HepG2 (cell line): ENCODE data around the gene CAPN9. TPM values are rescaled to one million over a fixed set of nuclear protein-coding genes. Genes with fewer than 3 reads are reported as not detected.
A peak's percentile ranks its signal among the peaks of the same experiment; 100 is the strongest.

Source experiments
- ATAC-seq: fragments of 200-7000 bp; cut with Tn5 transposase; 3 replicates; pipeline ENCODE4 v1.9.1; 2020; ENCODE audit warnings: mild to moderate bottlenecking, moderate library complexity
- BruUV-seq: library from RNA; stranded (reverse); fragments of 400-500 nt; replicated peaks from 2 replicates; lab custom pipeline; 2021; lab: Mats Ljungman, UMichigan
- CTCF ChIA-PET: fragments of 300-600 bp; formaldehyde crosslinking; extraction: SDS; loops from one replicate; lab custom pipeline; 2021; ENCODE audit warnings: low total read pairs, inconsistent platforms, low intra/inter-chr PET ratio; lab: Yijun Ruan, JAX
- POLR2A ChIA-PET: fragments of 350-600 bp; sonication (Branson Sonifier 250); formaldehyde crosslinking; loops from one replicate; lab custom pipeline; 2020; ENCODE audit warnings: antibody characterized with exemption, inconsistent platforms; lab: Yijun Ruan, JAX
- DNase-seq: peaks from one replicate; pipeline ENCODE4 v3.0.0-alpha.2; 2015; ENCODE audit warnings: low spot score
- FAIRE-seq: peaks from 3 replicates; lab custom pipeline; 2011; peaks lifted over from hg19 to GRCh38; lab: Jason Lieb, UNC
- H2AFZ ChIP-seq: one replicate; pipeline ENCODE4 v1.6.1; 2011; ENCODE audit warnings: low read length, inconsistent platforms
- H3K27ac ChIP-seq: fragments of 300-600 bp; 3 replicates; pipeline ENCODE4 v1.8.0; 2011; ENCODE audit warnings: mixed run types, mild to moderate bottlenecking, mixed read lengths, low read length, inconsistent platforms; ENCODE audit not compliant: insufficient read depth; ENCODE audit errors: extremely low read length
- H3K27me3 ChIP-seq, 2 experiments: fragments of 200-600 bp in 1 of 2; 2 replicates in 1 of 2; 3 replicates in 1 of 2; pipeline versions ENCODE4 v1.6.0 to v1.8.0; 2011; ENCODE audit warnings: low read length in 2 of 2, mild to moderate bottlenecking in 2 of 2, moderate library complexity in 2 of 2, inconsistent platforms in 1 of 2; ENCODE audit not compliant: insufficient read depth in 2 of 2, control insufficient read depth in 1 of 2
- H3K36me3 ChIP-seq, 2 experiments: fragments of 200-600 bp in 1 of 2; replicated peaks in 1 of 2; 2 replicates in 1 of 2; 3 replicates in 1 of 2; pipeline versions ENCODE4 v1.5.1 to v1.8.0; 2011; ENCODE audit warnings: low read length in 2 of 2, inconsistent platforms in 1 of 2; ENCODE audit not compliant: insufficient read depth in 2 of 2, control insufficient read depth in 1 of 2
- H3K4me1 ChIP-seq: 2 replicates; pipeline ENCODE4 v1.5.1; 2012; ENCODE audit warnings: low read length, inconsistent platforms; ENCODE audit not compliant: insufficient read depth
- H3K4me2 ChIP-seq: 2 replicates; pipeline ENCODE4 v1.6.0; 2011; ENCODE audit warnings: low read depth, low read length, inconsistent platforms
- H3K4me3 ChIP-seq, 3 experiments: fragments of 200-600 bp in 1 of 3; sonication (generic), shearing (Covaris generic) in 1 of 3; replicated peaks in 1 of 3; 2 replicates each; pipeline ENCODE4 v1.5.1; 2011 to 2016; ENCODE audit warnings: low read length in 3 of 3, inconsistent platforms in 2 of 3, low read depth in 2 of 3, mild to moderate bottlenecking in 2 of 3, control low read depth in 1 of 3, mixed read lengths in 1 of 3; ENCODE audit not compliant: insufficient read depth in 1 of 3
- H3K79me2 ChIP-seq: one replicate; pipeline ENCODE4 v1.6.1; 2011; ENCODE audit warnings: low read length, inconsistent platforms; ENCODE audit not compliant: insufficient read depth
- H3K9ac ChIP-seq: 2 replicates; pipeline ENCODE4 v1.6.0; 2011; ENCODE audit warnings: mild to moderate bottlenecking, low read depth, low read length, inconsistent platforms; ENCODE audit not compliant: insufficient read depth
- H3K9me3 ChIP-seq: 2 replicates; pipeline ENCODE4 v1.5.1; 2012; ENCODE audit warnings: mild to moderate bottlenecking, low read length
- H4K20me1 ChIP-seq: 2 replicates; pipeline ENCODE4 v1.6.0; 2011; ENCODE audit warnings: inconsistent platforms, mild to moderate bottlenecking, low read length, moderate library complexity; ENCODE audit not compliant: insufficient read depth
- DMTF1 ChIP-seq: sonication (generic); formaldehyde crosslinking; IDR thresholded peaks from 2 replicates; pipeline ENCODE4 v1.4.0; 2020; ENCODE audit warnings: mild to moderate bottlenecking, missing genetic modification reagents
- ETS1 ChIP-seq: sonication (generic); formaldehyde crosslinking; IDR thresholded peaks from 2 replicates; pipeline ENCODE4 v1.4.0; 2020; ENCODE audit warnings: missing genetic modification reagents
- MLX ChIP-seq: IDR thresholded peaks from 2 replicates; pipeline ENCODE4 v1.6.1; 2016
- MXD4 ChIP-seq: IDR thresholded peaks from 2 replicates; pipeline ENCODE4 v1.6.1; 2016; ENCODE audit warnings: mild to moderate bottlenecking, missing biosample characterization, missing genetic modification reagents
- NFIB ChIP-seq: sonication (generic); formaldehyde crosslinking; IDR thresholded peaks from 2 replicates; pipeline ENCODE4 v1.9.0; 2021; ENCODE audit warnings: missing genetic modification reagents, mild to moderate bottlenecking, borderline replicate concordance
- PTBP1 ChIP-seq: fragments of 200-400 bp; formaldehyde crosslinking; IDR thresholded peaks from 2 replicates; pipeline ENCODE4 v1.6.1; 2018; ENCODE audit warnings: low read length, low read depth; ENCODE audit not compliant: poor library complexity, severe bottlenecking
- SNRNP70 ChIP-seq: fragments of 200-400 bp; formaldehyde crosslinking; IDR thresholded peaks from 2 replicates; pipeline ENCODE4 v1.6.1; 2017; ENCODE audit warnings: mild to moderate bottlenecking, low read depth, low read length, moderate library complexity
- ZNF275 ChIP-seq: sonication (generic); formaldehyde crosslinking; IDR thresholded peaks from 2 replicates; pipeline ENCODE4 v1.8.0; 2022; ENCODE audit warnings: missing genetic modification reagents, mild to moderate bottlenecking, inconsistent platforms, borderline replicate concordance
- ZNF331 ChIP-seq: sonication (generic); formaldehyde crosslinking; IDR thresholded peaks from 2 replicates; pipeline ENCODE4 v1.4.0; 2020; ENCODE audit warnings: missing genetic modification reagents
- ZNF549 ChIP-seq: sonication (generic); formaldehyde crosslinking; IDR thresholded peaks from 2 replicates; pipeline ENCODE4 v1.5.0; 2020; ENCODE audit warnings: missing genetic modification reagents
- ZNF709 ChIP-seq: sonication (generic); formaldehyde crosslinking; IDR thresholded peaks from 2 replicates; pipeline ENCODE4 v1.5.0; 2020; ENCODE audit warnings: mild to moderate bottlenecking, missing genetic modification reagents
- ZSCAN5A ChIP-seq: sonication (generic); formaldehyde crosslinking; IDR thresholded peaks from 2 replicates; pipeline ENCODE4 v1.8.0; 2022; ENCODE audit warnings: mild to moderate bottlenecking, missing genetic modification reagents, borderline replicate concordance
- WGBS: methylation state at CpG from one replicate; pipeline ENCODE4 v1.1.6; 2017; ENCODE audit warnings: low lambda C conversion rate; 5-methylcytosine and 5-hydroxymethylcytosine counted together
- in situ Hi-C: cut with HindIII; loops from 2 replicates; pipeline ENCODE4 v1.10.0; 2017; ENCODE audit warnings: low pct_unique_long_range_greater_than_20kb; ENCODE audit not compliant: extremely low pct_ligation_motif_present
- intact Hi-C: fragments of 100-400 bp; cut with micrococcal nuclease; formaldehyde crosslinking; loops from one replicate; pipeline ENCODE4 v1.10.0; 2022; ENCODE audit not compliant: unreplicated experiment
- polyA plus RNA-seq, 8 experiments: library from polyadenylated mRNA; depleted of rRNA in 3 of 8; stranded (reverse) in 7 of 8; unstranded in 1 of 8; fragments of >200 nt; fragmentation: Illumina TruSeq in 4 of 8; extraction: Trizol in 4 of 8; gene quantifications; 2 replicates each; pipeline versions ENCODE4 v1.2.1 to v1.2.3, GENCODE V29; 2011 to 2016; ENCODE audit warnings: low read depth in 4 of 8, missing spikeins in 1 of 8, mixed read lengths in 1 of 8; ENCODE audit not compliant: insufficient read depth in 1 of 8
- total RNA-seq, 5 experiments: library from RNA; depleted of rRNA; stranded (reverse); fragments of >200 nt; fragmentation: Illumina TruSeq; extraction: Trizol; gene quantifications; 2 replicates each; pipeline ENCODE4 v1.2.3, GENCODE V29; 2016; ENCODE audit warnings: low read depth in 1 of 5

Gene CAPN9
- total and polyA plus RNA-seq, 2 of the 13 experiments (the other 11 are each of a cell fraction or from before 2014, with no cell fraction given): 0.04 to 0.31 TPM

- TF ChIP-seq ZNF331 (CRISPR knock-in tag) (peak; percentile 50; the same call in 1 of the 2 replicates), DMTF1 (CRISPR knock-in tag) (no peak), SNRNP70 (no peak)
- TF ChIP-seq, all 625 proteins: peak for 120
These were observed 45.1 kb upstream of the CAPN9 start (continued) for GRCh38 chr1:230701895-230702768.

- Histone ChIP-seq H3K36me3 (peaks cover 26 to 49% of the 10 kb centered on the region in 2 experiments), H3K27me3 (no peaks in the 10 kb centered on the region), H3K79me2 (peaks cover 28% of the 10 kb centered on the region), H3K4me1 (peaks cover 89% of the 10 kb centered on the region), H3K9me3 (no peaks in the 10 kb centered on the region), H3K4me3 (peak overlapping the region in 1 of 3 experiments; percentile 32; a peak in 2 of 6 replicates), H3K4me2 (peak overlapping the region; percentile 54), H3K27ac (peak overlapping the region; percentile 89), H4K20me1 (peaks cover 49% of the 10 kb centered on the region), H2AFZ (no peak overlapping the region), H3K9ac (peak overlapping the region; percentile 49)
- 12% methylated on average over 5 of the region's 14 CpGs for WGBS
- FAIRE-seq (peak; percentile 77), ATAC-seq (peak; percentile 89), DNase-seq (peak; percentile 97)
- BruUV-seq: TSS peak; percentile 60
- CTCF ChIA-PET: no interaction called here
- in situ Hi-C loops: loop anchor here (5.0 kb wide), 1 partner anchor 61 kb away; the partner anchor contains the start of gene COG2
- intact Hi-C loops: loop anchor here (1.0 to 2.0 kb wide), 5 partner anchors 22 to 70 kb away; partner anchors contain the start of gene COG2
- POLR2A ChIA-PET: interaction anchor here (0.5 to 5.3 kb wide), 19 partner anchors 8 to 1195 kb away, joined by 3 to 94 read pairs (median 4); partner anchors contain the start of genes AGT and NUP133
- TF ChIP-seq ZNF549 (CRISPR knock-in tag): no peak; the same call in 1 of the 2 replicates
- peak; percentile 94 for TF ChIP-seq PTBP1
- TF ChIP-seq ZNF275: peak; percentile 84
- TF ChIP-seq ZNF709: peak; percentile 95
- peak; percentile 81; the same call in 1 of the 2 replicates for TF ChIP-seq ZSCAN5A
- TF ChIP-seq MLX (CRISPR knock-in tag): peak; percentile 98
- no peak for TF ChIP-seq ETS1 (CRISPR knock-in tag)
- TF ChIP-seq MXD4: no peak; the same call in 1 of the 2 replicates
- TF ChIP-seq NFIB (CRISPR knock-in tag): no peak
These were observed 44.1 kb upstream of the CAPN9 start for GRCh38 chr1:230702934-230703678.
